RPMI7951 (cell line): ENCODE results near the gene KRTAP1-5. TPM values are rescaled to one million over a fixed set of nuclear protein-coding genes. Genes with fewer than 3 reads are reported as not detected.
A peak's percentile ranks its signal among the peaks of the same experiment; 100 is the strongest.
"Not testable (repeated sequence)": the region's sequence is repeated elsewhere in the genome, so short reads cannot be mapped to it uniquely, and the experiment has no call there.

Source experiments
- DNase-seq: peaks from one replicate; pipeline ENCODE4 v3.0.0-alpha.2; 2012; ENCODE audit warnings: low read depth
- total RNA-seq: library from RNA; depleted of rRNA; stranded (reverse); fragments of >200 nt; shearing (Covaris generic); gene quantifications from 2 replicates; pipeline ENCODE4 v1.2.3, GENCODE V29; 2014; rRNA removed

KRTAP1-5 gene, protein sequence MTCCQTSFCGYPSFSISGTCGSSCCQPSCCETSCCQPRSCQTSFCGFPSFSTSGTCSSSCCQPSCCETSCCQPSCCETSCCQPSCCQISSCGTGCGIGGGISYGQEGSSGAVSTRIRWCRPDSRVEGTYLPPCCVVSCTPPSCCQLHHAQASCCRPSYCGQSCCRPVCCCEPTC
- not detected in 2 replicates for total RNA-seq

- DNase-seq, result peak; percentile 79
Measured at GRCh38 chr17:41026715-41027471, at the start of gene KRTAP1-5. TSS of gene KRTAP1-5 (minus strand) at chr17:41027208. CDS start at chr17:41027155, 53 bp downstream.

GRCh38 chr17:41076788-41077187 is 49.8 kb upstream of the KRTAP1-5 start:
- no peak for DNase-seq

GRCh38 chr17:41073676-41074075 is 46.7 kb upstream of the KRTAP1-5 start:
- DNase-seq, result no peak

DNA sequence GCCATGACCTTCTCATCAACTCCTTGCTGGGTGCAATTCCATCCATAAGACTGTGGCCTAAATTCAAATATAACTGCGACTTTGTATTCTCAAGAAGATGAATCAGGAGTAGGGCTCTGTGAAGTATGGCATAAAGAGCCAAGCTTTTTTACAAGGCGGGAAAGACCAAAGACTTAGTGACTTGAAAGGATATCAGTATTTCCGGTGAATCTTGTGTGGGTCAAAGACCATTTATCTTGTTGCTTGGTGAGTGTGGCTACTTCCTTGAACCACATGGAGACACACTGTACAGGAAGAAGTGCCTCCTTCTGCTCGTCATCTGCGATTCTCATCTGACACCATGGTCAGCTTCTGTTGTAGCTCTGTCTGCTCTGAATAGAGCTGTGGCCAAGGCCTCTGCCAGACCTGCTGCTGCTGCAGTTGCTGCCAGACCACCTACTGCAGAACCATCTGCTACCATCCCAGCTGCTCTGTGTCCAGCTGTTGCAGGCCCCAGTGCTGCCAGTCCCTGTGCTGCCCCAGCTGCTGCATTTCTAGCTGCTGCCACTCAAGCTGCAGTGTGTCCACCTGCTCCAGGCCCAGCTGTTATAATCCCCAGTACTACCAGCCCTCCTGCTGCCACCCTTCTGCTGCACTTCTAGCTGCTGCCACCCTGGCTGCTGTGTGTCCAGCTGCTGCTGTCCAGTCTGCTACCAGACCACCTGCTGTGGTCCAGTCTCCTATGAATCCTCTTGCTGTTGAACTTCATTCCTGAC is 44.8 kb upstream of the KRTAP1-5 start:
- no peak for DNase-seq

- DNase-seq, result no peak
Measured at GRCh38 chr17:41069031-41069430, 42.0 kb upstream of the KRTAP1-5 start.

DNA sequence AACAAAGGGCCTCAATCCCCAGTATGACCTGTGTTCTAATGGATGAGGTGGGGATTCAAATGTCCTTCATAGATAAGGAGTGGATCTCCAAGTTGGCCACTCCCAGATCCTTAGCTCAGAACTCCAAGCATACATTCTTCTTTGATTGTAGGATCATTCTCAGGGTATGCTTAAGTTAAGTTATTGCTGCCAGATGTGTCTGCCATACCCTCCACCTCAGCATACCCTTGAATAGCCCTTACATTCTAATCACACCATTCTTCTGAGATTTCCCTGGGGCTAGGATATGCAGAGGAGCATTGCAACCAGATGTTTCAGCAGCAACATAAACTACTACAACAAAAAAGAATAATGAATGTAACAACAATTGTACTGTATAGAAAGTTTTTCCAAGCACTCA is 40.3 kb upstream of the KRTAP1-5 start:
- DNase-seq, result peak; percentile 86

- DNase-seq, result peak; percentile 96
Measured at GRCh38 chr17:41065829-41066624, 39.0 kb upstream of the KRTAP1-5 start, which contains the start of gene KRTAP2-4. TSS of gene KRTAP2-4 (minus strand) at chr17:41065879. CDS start at chr17:41065845, 34 bp downstream.

GRCh38 chr17:41065016-41065689 is 38.1 kb upstream of the KRTAP1-5 start:
- DNase-seq, result not testable (repeated sequence)

GRCh38 chr17:41064301-41064700 is 37.3 kb upstream of the KRTAP1-5 start:
- no peak for DNase-seq

DNA sequence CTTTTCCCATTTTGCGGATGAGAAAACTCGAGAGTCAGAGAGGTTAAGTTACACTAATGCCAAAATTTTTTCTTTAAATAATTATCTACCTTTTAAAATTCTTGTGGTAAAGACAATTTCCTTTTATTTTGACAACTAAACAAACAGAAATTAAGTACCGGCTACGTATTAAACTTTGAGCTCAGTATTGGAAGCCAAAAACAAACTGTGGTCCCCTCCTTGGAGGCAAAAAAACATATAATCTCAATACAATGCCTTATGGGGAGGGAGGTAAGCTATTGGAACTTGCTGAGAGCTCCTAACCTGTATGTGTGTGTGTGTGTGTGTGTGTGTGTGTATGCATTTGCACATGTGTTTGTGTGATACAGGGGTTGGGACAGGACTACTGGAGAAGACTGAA is 36.4 kb upstream of the KRTAP1-5 start:
- DNase-seq, result no peak

GRCh38 chr17:41061964-41062363 is 35.0 kb upstream of the KRTAP1-5 start:
- DNase-seq, result peak; percentile 88

DNA sequence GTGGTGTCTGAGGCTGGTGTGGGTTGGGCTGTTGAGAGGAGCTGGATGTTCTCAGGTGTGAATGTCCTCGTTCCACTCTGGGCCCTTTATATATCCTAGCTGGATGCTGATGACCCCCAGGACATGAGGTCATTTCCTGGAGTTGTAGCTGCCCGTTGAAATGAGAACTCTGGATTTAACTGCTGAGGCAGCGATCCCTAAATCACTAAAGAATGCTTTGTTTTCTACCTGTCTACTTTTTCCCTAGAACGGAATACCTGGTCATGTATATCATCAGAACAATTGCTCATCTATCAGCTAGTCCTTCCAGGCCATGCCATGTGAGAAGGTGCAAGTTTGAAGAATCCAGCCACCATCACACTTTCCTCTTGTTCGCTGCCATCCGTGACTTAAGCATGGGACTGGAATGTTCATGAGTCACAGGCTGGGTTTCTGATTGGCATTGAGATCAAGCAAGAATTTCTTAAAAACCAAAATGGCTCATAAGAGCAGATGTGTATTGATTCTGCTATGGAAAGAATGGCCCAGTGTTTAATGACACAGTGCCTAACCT is 33.1 kb upstream of the KRTAP1-5 start, which contains the start of gene KRTAP2-3:
TSS of gene KRTAP2-3 (minus strand) at position 63 of the 553 bp plus-strand sequence. CDS start 64 bp downstream, outside the sequence.
- DNase-seq, result peak; percentile 93

DNA sequence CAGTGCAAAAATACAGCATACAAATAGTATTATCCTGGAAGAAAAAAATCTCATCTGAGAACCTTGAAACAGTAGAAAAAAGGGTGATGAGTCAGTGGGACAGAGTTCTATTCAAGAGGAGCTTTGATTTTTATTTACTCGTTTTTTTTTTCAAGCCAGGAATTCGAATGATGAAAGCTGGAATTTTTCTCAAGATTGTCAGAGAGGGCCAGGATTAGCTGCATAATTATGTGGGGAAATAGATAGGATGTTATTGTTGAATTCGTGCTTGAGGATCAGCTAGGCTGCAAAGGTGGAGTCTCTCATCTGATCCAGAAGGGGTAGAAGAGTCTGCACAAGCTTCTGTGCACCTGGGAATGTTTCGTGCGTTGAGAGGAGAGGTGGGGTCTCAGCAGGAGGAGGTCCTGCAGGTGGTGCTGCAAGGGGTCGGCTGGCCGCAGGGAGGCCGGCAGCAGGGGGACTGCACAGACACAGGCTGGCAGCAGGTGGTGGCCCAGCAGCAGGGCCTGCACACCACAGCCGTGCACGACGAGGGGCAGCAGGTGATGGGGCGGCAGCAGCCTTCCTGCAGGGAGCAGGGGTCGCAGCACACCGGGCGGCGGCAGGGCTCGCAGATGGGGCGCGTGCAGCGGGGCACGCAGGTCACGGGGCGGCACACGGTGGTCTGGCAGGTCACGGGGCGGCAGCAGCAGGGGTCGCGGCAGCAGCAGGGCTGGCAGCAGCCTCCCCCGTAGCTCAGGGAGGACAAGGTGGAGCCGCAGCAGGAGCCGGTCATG is 32.5 kb upstream of the KRTAP1-5 start:
- DNase-seq, result peak; percentile 81

DNA sequence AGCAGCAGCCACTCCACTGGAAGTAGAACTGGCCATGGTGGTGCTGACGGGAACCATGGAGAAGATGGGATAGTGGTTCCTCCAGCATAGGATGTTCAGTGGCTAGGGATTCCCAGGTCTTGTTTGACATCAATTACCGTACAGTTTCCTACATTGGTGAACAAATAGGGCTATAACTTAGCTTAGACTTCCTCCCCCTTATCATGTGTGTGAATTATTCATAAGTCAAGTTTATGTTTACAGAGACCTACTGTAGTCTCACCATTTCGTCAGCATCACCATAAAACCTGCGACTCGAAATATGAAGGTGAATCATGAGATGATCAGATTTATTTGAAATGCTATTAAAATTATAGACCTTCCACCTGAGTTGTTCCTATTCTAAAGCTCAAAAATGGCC is 31.7 kb upstream of the KRTAP1-5 start:
- no peak for DNase-seq

- DNase-seq, result no peak
Measured at GRCh38 chr17:41057547-41057946, 30.5 kb upstream of the KRTAP1-5 start.

DNA sequence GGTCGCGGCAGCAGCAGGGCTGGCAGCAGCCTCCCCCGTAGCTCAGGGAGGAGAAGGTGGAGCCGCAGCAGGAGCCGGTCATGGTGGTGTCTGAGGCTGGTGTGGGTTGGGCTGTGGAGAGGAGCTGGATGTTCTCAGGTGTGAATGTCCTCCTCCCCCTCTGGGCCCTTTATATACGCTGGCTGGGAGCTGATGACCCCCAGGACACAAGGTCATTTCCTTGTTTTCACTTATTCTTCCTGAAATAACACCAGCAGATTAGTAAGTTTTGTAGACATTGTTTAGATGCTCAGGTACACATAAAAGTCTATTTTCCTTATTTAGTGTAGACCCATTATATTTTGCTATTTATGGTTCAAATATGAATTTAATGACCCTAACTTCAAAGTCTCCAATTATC is 28.1 kb upstream of the KRTAP1-5 start, which contains the start of gene KRTAP2-2:
TSS of gene KRTAP2-2 (minus strand) at position 101 of the 400 bp plus-strand sequence. CDS start at position 82, 19 bp downstream.
- not testable (repeated sequence) for DNase-seq

GRCh38 chr17:41054556-41054955 is 27.5 kb upstream of the KRTAP1-5 start:
- not testable (repeated sequence) for DNase-seq

GRCh38 chr17:41054025-41054424 is 27.0 kb upstream of the KRTAP1-5 start:
- DNase-seq, result no peak

DNA sequence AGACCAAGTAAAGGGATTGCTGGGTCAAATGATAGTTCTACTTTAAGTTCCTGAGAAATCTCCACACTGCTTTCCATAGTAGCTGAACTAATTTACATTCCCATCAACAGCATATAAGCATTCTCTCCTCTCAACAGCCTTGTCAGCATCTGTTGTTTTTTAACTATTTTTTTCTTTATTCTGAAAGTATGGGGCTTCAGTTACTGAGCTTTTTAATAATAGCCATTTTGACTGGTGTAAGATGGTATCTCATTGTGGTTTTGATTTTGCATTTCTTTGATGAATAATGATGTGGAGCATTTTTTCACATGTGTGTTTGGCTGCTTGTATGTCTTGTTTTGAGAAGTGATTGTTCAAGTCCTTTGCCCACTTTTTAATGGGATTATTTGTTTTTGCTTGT is 25.6 kb upstream of the KRTAP1-5 start:
- peak; percentile 66 for DNase-seq

DNA sequence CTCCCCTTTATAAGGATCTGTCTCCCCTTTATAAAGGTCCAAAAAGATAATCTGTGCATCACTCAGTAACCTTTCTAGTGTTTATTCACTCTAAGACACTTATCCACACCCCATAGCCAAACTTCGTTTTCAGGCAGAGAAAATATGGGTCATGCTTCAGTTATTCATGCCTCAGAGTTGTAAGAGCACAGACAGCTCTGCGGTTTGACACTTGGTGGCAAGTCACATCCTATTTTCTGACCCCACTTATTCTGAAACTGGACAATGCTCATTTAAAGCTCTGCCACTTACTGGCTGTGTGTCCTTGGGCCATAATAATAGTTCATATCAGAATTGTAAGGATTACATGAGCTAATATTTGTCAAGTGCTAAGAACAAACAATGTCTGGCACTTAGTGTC is 22.1 kb upstream of the KRTAP1-5 start:
- DNase-seq, result peak; percentile 90
